Stimulated activated CD8-positive, alpha-beta memory T cell treated with anti-CD3 and anti-CD28 coated beads, Interleukin-2, amount 100 ng/mL, for 48 hours (primary cell): ENCODE data around the gene PSME1.

Source experiments
- DNase-seq, 2 donors: peaks; one replicate each; pipeline ENCODE4 v3.0.0-alpha.2; 2020; ENCODE audit warnings: low read depth in 2 of 2

PSME1 gene

DNA sequence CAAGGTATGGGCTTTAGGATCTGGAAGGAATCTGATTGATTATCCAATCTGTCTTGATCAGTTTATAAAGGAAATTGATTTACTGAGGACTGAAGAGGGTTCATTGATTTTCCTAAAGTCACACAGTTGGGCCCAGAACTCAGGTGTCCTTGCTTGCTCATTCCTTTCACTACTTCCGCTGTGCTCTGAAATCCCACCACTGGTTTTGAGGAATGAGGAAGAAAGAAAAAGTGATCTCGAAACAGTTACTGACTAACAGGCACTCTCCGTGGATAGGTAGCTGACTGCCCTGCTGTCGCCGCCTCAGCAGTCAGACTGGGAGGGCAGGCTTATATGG is 5.6 kb upstream of the PSME1 start, which contains the start of gene FITM1:
Gene FITM1 (plus strand): TSS at position 280 of the 337 bp plus-strand sequence. CDS start 905 bp downstream, outside the sequence.
- no peak for DNase-seq

DNA sequence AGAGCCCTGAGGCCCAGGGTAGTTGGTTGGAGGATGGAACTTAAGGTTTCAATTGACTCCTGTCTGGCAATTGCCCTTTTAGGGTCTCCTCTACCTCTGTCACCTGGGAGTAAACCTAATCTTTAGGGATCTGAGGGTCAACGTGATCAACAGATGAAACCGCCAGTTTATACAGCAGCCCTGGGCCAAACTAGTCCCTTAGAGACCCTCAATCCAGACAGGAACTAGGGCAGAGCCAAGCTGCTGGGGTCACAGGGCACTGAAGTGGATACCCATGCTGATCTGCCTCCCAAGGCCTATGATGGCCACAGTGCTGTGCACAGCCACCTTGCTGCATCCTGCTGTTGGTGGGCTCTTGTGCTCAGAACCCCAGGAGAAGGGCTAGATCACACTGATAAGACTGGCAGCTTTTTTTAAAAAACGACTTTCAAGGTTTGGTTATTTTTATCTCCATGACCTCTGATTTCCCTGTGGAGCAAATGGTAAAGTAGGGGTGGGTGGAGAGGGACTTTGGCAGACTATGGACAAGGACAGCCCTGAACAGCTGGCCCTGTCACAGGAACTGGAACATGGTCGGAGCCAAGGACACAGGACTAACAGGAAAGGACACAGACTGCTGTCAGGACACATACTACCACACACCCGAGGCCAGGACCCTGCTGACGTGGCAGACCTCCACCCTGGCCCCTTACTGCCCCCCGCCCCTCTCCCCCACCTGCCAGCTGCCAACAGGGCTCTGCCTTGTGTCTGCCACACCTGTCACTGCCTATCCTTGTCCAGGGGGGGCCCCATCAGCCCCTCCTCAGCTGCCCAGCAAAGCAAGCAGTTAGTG is 5.1 kb upstream of the PSME1 start:
- DNase-seq, result no peak

DNA sequence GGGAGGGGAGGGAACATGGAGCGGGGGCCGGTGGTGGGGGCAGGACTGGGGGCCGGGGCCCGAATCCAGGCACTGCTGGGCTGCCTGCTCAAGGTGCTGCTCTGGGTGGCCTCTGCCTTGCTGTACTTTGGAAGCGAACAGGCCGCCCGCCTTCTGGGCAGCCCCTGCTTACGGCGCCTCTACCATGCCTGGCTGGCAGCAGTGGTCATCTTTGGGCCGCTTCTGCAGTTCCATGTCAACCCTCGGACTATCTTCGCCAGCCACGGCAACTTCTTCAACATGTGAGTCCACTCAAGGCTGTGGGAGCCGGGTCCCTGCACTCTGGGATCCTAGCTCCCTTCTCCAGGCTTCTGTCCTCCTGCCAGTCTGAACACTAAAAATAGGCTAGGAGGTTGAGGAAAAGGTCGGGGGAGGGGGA is 4.4 kb upstream of the PSME1 start:
- DNase-seq, result no peak

DNA sequence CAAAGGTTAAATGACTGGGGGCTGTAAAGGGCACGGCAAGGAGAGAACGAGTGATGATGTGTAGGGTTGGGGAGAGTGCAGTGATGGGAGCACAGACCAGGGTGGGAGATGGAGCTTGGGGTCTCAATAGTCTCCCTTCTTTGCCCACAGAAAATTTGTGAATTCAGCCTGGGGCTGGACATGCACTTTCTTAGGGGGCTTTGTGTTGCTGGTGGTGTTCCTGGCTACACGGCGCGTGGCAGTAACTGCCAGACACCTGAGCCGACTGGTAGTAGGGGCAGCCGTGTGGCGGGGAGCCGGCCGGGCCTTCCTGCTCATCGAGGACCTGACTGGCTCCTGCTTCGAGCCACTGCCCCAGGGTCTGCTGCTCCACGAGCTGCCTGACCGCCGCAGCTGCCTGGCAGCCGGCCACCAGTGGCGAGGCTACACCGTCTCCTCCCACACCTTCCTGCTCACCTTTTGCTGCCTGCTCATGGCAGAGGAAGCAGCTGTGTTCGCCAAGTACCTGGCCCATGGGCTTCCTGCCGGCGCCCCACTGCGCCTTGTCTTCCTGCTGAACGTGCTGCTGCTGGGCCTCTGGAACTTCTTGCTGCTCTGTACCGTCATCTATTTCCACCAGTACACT is 3.8 kb upstream of the PSME1 start:
- DNase-seq, result no peak

DNA sequence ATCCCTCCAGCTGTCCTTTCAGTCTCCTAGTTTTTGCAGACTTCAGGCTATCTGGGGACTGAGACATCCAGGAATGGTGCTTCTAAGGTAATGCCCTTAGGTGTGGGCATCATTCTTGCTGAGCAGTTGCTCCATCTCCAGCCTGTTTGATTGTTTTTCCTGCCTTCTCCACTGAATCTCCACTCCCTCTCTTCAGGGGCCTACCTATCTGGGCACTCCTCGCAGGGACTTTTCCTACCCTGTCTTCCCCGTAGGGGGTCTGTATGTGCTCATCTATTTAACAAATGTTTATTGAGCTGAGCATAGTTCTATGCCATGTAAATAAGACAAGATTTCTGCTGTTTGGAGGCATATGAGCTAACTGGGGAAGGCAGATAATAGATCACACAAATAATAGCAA is 3.0 kb upstream of the PSME1 start:
- no peak for DNase-seq

DNA sequence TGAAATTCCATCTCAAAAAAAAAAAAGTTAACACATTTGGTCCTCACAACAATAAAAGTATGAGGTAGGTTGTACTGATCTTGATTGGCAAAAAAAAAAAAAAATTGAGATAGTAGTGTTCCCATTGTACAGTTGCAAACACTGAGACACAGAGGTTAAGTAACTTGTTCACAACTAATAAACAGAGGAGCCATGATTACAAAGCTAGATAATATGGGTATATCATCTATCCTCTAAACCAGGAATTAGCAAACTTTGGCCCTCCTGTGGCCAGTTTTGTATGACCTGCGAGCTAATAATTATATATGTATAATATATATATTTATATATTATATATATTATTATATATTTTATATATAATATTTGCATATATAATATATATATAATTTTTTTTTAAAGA is 2.3 kb upstream of the PSME1 start:
- no peak for DNase-seq

DNA sequence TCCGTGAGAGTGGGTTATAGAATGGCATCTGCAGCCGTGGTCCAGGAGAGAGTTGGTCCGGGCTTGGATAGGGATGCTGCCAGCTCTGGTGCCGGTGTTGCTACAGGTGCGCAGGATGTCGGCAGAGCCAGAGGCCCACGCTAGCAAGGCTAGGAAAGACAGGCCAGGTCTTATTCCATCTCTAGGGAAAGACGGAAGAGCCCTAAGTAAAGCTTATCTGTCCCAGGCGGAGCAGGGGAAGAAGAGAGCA is 485 bp upstream of the PSME1 start:
- DNase-seq, result no peak

DNA sequence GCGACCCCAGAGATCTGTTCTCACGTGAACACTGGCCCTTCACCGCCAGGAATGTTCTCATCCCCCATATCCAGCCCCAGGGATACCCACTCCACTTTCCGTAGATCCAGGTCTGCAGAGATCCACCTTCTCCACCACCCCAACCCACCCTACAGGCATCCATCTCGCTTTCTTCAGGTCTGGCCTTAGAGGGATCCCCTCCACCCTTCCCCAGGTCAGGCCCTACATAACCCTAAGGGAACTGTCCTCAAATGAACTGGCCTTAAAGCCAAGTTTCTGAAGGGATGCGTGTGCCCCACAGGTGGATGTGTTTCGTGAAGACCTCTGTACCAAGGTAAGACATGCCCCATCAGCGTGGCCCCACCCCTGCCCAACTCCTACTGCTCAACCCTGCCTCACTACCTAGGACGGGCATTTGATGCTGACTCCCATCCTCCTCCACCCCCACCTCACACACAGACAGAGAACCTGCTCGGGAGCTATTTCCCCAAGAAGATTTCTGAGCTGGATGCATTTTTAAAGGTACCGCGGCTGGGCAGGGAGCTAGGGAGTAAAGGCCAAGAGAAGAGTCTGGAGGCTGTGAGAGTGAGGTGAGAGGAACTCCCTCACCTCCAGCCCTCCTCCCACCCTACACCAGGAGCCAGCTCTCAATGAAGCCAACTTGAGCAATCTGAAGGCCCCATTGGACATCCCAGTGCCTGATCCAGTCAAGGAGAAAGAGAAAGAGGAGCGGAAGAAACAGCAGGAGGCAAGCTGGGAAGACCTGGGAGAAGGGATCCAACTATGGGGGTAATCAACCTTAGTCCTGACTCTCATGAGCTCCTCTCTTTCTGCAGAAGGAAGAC is 912 bp downstream of the PSME1 start:
- no peak for DNase-seq

DNA sequence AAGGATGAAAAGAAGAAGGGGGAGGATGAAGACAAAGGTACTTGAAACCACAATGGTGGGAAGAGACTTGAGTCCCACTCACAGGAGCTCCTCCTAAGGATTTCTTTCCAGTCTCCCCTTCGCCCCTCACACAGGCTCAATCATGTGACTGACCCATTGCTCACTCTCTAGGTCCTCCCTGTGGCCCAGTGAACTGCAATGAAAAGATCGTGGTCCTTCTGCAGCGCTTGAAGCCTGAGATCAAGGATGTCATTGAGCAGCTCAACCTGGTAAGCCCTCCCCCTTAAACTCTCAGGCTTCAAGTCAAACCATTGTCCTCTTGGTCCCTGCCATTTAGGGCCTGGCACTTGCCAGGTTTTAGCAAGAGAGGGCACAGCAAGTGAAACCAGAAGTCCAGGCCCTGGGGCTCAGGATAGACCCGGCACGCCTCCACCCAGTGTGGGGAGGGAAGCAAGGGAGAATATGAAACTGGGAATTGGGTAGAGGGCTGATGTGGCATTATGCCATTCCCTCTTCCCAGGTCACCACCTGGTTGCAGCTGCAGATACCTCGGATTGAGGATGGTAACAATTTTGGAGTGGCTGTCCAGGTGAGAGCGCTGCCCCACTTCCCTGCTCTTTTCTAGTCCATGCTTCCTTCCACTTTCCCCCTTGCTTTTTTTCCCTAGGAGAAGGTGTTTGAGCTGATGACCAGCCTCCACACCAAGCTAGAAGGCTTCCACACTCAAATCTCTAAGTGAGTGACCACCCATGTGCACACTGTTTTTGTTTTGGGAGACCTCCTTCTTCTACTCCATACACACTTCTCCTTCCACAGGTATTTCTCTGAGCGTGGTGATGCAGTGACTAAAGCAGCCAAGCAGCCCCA is 1.8 kb downstream of the PSME1 start:
- no peak for DNase-seq

DNA sequence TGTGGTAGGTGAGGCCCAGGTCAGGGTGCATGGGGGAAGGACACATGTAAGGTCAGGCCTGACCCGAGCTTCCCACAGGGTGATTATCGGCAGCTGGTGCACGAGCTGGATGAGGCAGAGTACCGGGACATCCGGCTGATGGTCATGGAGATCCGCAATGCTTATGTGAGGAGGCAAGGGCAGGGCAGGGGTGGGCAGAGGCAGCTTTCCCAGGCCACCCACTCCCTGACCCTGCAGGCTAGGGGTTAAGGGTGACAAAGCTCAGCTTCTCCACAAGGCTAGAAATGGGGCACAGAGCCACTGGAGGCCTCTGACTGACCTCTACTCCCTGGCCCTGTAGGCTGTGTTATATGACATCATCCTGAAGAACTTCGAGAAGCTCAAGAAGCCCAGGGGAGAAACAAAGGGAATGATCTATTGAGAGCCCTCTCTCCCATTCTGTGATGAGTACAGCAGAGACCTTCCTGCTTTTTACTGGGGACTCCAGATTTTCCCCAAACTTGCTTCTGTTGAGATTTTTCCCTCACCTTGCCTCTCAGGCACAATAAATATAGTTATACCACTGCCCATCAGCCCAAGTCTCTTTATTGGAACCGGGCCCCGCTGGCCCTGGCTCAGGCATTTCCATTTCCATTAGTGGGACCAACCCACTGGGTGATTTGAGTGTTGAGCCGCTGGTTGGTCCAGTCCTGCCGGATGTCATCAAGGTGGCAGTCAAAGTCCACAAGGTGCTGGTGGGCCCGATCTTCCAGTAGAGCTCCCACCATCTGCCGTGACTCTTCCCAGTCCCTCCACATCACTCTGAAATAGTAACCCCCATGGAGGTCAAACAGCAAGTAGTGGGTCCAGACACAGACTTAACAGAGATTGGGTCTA is 2.6 kb downstream of the PSME1 start:
- no peak for DNase-seq

DNA sequence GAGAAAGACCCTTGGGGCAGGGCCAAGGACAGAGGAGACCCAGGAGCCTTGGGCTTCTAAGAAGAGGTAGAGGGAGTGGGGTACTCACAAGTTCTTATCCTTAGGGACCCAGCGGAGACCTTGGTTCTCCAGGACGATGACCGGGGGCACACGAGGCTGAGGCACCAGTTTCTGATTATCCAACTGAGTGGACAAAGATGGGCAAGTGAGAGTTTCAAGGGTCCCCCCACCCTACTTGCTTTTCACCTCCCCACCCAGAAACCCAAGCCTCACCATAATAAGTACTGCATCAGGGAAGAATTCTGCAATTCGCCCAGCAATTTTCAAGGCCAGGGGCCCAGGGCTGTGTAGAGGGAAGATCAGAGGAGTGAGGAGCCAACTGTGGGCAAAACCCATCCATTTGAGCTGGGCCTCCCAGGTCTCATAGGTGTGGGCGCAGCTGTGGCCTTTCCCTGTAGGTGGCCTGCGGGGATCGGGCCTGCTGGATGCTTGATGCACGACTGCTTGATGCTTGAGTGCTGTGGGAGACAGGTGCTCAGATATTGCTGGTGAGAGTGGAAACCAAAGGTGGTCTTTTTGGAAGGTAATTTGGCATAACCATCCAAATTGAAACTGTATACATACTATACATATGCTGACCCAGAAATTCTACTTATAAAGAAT is 3.4 kb downstream of the PSME1 start:
- no peak for DNase-seq

DNA sequence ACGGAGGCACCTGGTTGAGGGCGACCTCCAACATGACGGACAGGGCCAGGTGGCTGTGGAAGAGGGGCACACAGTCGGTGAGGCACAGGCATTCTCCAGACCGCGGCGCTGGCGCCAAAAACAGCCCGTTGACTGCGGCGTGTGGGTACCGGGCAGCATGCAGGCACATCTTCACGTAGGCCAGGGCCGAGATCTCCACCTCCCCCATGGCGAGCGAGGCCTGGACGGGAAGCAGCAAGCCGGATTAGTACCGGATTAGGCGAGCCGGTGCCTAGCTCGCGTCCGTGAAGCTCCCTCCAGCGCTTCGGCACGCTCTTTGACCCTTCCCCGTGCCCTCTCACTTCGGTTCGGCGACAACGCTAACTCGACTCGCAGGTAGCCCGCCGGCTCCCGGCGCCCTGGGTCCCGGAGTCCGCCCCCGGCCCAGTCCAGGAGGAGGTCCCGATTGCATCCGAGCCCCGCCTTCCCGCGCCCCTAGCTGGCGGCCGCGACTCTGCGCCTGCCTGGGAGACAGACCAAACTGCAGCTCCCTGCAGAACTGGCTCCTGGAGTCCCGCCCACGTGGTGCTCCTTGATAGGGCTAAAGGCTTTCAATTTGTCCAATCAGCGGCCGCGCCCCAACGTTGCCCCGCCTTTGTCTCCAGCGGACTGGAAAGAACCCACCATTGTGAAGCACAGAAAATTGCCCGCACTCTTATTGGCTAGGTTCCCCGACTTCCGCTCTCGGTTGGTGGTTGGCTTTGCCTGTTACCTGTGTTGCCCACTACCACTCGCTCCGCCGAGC is 5.3 kb downstream of the PSME1 start, which contains the start of gene EMC9:
Gene EMC9 (minus strand): TSS at position 495 of the 784 bp plus-strand sequence. CDS start 287 bp downstream, at position 208.
- peak; percentile 100 for DNase-seq

DNA sequence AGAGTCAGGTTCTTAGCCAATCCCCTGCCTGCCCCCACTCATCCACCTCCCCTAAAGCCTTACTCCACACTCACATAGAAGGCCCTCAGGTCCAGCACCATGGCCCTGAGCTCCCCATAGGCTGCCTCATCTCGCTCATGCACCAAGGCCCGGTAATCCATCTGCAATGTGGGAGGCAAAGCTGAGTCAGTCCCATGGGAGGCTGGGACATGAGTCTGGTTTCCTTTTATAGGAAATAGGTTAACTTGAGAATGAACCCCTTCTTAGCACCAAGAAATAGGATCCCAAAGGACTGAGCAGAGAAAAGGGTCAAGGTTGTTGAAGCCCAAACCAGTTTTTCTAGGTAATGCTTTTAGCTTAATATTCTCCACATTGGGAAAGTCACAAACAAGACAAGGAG is 7.5 kb downstream of the PSME1 start:
- DNase-seq, result no peak

DNA sequence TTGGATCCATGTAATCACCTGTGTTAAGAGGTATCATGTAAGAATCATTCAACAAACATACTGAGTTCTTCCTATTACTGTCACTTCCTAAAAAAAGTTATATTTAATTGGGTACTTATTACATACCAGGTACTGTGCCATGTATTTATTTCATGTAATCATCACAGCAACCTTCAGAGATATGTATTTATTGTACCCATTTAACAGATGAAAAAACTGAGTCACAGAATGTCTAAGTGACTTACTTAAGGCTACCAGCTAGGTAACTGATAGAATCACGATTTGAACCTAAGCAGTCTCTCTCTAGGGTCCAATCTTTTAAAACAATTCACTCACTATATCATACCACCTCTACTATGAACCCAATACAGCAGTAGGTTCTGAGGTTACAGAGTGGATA is 8.5 kb downstream of the PSME1 start:
- DNase-seq, result no peak

DNA sequence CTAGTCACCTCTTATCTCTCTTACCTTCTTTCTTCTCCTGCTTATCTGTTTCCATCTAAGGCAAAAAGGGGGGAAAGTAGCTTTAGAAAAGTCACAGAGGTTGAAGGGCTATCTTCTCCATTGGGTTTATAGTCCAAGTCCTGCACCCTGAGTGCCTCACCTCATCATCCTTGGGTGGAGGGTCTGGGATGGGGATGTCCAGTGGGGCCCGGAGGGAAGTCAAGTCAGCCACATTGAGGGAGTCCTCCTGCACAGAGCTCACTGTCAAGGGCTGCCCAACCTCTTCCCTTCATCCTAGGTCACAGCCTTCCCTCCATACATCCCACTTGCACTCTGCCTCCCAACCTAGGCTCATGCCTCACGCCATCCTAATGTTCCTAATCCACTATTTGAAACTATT is 9.2 kb downstream of the PSME1 start:
- DNase-seq, result no peak

DNA sequence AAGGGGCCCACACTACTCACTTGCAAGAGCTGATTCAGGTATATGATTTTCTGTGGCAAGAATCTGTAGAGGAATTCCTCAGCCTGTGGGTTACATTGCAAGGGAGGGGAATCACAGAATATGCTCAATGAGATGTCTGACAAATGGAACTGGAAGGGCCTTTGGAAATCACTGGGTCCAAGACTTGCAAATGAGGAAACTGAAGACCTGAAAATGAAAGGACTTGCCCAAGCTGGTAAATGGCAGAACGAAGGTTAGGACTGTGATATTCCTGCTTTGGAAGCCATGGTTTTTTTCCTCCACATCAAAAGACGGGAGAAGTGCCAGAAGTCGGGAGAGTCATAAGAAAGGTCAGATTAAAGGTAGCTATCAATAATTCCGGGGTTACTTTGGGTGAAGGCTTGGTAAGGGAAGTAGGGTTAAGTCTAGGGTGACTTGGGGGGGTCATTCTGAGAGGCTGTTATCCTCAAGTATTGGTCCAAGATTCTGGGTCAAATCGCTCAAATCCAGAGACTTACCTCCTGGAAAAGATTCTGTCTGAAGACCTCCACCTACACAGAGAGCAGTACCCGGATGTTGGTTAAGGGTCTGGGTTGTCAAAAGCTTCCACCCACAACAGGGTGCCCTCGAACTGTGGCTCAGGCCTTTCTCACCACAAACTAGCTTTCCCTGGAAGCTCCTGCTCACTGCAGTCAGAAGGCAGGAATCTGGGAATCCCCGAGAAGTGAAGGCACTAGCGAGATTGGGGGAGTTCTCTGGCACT is 9.9 kb downstream of the PSME1 start:
- DNase-seq, result no peak

DNA sequence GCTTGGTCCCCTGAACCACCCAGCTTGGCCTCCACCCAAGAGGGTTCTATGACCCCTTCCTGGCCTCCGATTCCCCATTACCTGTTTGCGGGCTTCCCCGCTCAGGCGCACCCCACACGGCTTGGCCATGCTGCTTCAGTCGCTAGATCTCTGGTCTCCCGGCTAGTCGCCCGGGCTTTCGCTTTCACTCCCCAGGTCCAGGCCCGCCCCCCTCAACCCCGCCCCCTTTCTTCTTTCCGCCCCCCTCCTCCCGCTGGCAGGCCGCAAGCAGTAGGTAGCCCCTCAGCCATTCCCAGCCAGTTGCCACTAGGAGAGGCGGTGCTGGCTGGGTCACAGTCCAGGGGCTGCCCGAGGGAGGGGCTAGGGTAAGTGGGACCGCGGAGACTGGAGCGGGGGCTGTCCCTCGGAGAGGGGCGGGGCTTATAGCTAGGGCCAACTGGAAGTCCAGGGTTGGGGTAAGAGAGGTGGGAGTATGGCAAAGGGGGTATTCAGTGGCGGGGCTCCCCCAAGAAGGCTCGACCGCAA is 10.5 kb downstream of the PSME1 start, which contains the start of gene PSME2:
Gene PSME2 (minus strand): TSS at position 158 of the 525 bp plus-strand sequence. CDS start 29 bp downstream, at position 129.
- DNase-seq, result peak; percentile 89 to 90
